Measurements from ENCODE around the gene BICD2. TPM values are rescaled to one million over a fixed set of nuclear protein-coding genes. Genes with fewer than 3 reads are reported as not detected.

BICD2 gene
- total and polyA plus RNA-seq, 4 donors, result 2.5 to 16.0 (median 11.2) TPM

DNA sequence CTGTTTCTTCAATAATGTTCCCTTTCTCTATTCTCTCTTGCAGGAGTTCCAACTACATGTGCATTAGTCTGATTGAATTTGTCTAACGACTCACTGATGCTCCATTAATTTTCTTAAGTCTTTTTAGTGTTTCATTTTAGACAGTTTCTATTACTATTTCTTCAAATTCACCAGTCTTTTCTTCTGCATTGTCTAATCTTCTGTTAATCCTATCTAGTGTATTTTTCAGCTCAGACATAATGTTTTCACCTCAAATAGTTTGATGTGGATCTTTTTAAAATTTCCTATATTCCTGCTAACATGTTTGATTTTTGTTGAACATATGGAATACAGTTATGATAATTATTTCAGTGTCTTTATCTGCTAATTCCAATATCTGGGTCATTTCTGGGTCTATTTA lies 21.7 kb upstream of the BICD2 start:
- H3K27me3 ChIP-seq (ENCODE audit: control insufficient read depth in 4 of 4, insufficient read depth in 4 of 4, low read length in 3 of 4), result no peaks in the 10 kb centered on the region
- TF ChIP-seq SP1 (IDR thresholded peaks at IDR 0.05), result no peak
- TF ChIP-seq, protein P1, sequence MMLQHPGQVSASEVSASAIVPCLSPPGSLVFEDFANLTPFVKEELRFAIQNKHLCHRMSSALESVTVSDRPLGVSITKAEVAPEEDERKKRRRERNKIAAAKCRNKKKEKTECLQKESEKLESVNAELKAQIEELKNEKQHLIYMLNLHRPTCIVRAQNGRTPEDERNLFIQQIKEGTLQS (IDR thresholded peaks at IDR 0.05), result no peak
- TF ChIP-seq, protein P2, sequence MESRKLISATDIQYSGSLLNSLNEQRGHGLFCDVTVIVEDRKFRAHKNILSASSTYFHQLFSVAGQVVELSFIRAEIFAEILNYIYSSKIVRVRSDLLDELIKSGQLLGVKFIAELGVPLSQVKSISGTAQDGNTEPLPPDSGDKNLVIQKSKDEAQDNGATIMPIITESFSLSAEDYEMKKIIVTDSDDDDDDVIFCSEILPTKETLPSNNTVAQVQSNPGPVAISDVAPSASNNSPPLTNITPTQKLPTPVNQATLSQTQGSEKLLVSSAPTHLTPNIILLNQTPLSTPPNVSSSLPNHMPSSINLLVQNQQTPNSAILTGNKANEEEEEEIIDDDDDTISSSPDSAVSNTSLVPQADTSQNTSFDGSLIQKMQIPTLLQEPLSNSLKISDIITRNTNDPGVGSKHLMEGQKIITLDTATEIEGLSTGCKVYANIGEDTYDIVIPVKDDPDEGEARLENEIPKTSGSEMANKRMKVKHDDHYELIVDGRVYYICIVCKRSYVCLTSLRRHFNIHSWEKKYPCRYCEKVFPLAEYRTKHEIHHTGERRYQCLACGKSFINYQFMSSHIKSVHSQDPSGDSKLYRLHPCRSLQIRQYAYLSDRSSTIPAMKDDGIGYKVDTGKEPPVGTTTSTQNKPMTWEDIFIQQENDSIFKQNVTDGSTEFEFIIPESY (IDR thresholded peaks at IDR 0.05), result no peak
- no peak for TF ChIP-seq GABPA (IDR thresholded peaks at IDR 0.05 in 1 of 2, conservative IDR thresholded peaks at IDR 0.05 in 1 of 2)
- TF ChIP-seq TAF1 (conservative IDR thresholded peaks at IDR 0.05), result no peak
- TF ChIP-seq RAD21 (IDR thresholded peaks at IDR 0.05), result no peak
- no peak for TF ChIP-seq FOXA2 (IDR thresholded peaks at IDR 0.05)
- TF ChIP-seq JUND (IDR thresholded peaks at IDR 0.05), result no peak
- TF ChIP-seq, protein P3, sequence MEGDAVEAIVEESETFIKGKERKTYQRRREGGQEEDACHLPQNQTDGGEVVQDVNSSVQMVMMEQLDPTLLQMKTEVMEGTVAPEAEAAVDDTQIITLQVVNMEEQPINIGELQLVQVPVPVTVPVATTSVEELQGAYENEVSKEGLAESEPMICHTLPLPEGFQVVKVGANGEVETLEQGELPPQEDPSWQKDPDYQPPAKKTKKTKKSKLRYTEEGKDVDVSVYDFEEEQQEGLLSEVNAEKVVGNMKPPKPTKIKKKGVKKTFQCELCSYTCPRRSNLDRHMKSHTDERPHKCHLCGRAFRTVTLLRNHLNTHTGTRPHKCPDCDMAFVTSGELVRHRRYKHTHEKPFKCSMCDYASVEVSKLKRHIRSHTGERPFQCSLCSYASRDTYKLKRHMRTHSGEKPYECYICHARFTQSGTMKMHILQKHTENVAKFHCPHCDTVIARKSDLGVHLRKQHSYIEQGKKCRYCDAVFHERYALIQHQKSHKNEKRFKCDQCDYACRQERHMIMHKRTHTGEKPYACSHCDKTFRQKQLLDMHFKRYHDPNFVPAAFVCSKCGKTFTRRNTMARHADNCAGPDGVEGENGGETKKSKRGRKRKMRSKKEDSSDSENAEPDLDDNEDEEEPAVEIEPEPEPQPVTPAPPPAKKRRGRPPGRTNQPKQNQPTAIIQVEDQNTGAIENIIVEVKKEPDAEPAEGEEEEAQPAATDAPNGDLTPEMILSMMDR (IDR thresholded peaks at IDR 0.05; ENCODE audit: low read depth, low read length, missing input control), result no peak
- no peak for TF ChIP-seq HNF4G (IDR thresholded peaks at IDR 0.05)
- TF ChIP-seq HNF4A (conservative IDR thresholded peaks at IDR 0.05), result no peak
- TF ChIP-seq YY1 (IDR thresholded peaks at IDR 0.05), result no peak
- TF ChIP-seq RXRA (IDR thresholded peaks at IDR 0.05), result no peak
- TF ChIP-seq, protein P4, sequence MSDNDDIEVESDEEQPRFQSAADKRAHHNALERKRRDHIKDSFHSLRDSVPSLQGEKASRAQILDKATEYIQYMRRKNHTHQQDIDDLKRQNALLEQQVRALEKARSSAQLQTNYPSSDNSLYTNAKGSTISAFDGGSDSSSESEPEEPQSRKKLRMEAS (IDR thresholded peaks at IDR 0.05), result no peak
- TF ChIP-seq, protein P5, sequence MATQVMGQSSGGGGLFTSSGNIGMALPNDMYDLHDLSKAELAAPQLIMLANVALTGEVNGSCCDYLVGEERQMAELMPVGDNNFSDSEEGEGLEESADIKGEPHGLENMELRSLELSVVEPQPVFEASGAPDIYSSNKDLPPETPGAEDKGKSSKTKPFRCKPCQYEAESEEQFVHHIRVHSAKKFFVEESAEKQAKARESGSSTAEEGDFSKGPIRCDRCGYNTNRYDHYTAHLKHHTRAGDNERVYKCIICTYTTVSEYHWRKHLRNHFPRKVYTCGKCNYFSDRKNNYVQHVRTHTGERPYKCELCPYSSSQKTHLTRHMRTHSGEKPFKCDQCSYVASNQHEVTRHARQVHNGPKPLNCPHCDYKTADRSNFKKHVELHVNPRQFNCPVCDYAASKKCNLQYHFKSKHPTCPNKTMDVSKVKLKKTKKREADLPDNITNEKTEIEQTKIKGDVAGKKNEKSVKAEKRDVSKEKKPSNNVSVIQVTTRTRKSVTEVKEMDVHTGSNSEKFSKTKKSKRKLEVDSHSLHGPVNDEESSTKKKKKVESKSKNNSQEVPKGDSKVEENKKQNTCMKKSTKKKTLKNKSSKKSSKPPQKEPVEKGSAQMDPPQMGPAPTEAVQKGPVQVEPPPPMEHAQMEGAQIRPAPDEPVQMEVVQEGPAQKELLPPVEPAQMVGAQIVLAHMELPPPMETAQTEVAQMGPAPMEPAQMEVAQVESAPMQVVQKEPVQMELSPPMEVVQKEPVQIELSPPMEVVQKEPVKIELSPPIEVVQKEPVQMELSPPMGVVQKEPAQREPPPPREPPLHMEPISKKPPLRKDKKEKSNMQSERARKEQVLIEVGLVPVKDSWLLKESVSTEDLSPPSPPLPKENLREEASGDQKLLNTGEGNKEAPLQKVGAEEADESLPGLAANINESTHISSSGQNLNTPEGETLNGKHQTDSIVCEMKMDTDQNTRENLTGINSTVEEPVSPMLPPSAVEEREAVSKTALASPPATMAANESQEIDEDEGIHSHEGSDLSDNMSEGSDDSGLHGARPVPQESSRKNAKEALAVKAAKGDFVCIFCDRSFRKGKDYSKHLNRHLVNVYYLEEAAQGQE (IDR thresholded peaks at IDR 0.05), result no peak
- TF ChIP-seq NR2F2 (IDR thresholded peaks at IDR 0.05), result no peak
- no peak for TF ChIP-seq FOXA1 (IDR thresholded peaks at IDR 0.05)
- no peak for TF ChIP-seq EGR1 (IDR thresholded peaks at IDR 0.05; ENCODE audit: low read depth in 2 of 2)
- no peaks in the 10 kb centered on the region for H3K9me3 ChIP-seq (ENCODE audit: control insufficient read depth in 4 of 4, low read length in 3 of 4)
- H3K4me1 ChIP-seq (ENCODE audit: control insufficient read depth in 4 of 4, insufficient read depth in 4 of 4, low read length in 3 of 4), result no peaks in the 10 kb centered on the region
- H3K36me3 ChIP-seq (ENCODE audit: control insufficient read depth in 4 of 4, insufficient read depth in 3 of 4, low read depth in 1 of 4, low read length in 3 of 4), result no peaks in the 10 kb centered on the region
- no peak overlapping the region for H3K9ac ChIP-seq (ENCODE audit: low read depth in 1 of 2, low read length in 2 of 2)
- no peak for DNase-seq (ENCODE audit: low spot score)
- 75% methylated on average over 1 of the region's 1 CpG for WGBS
- H3K4me3 ChIP-seq (ENCODE audit: low read depth in 1 of 3, low read length in 3 of 3), result no peak overlapping the region
- H3K27ac ChIP-seq (ENCODE audit: low read depth in 1 of 2, low read length in 2 of 2), result no peak overlapping the region
